Measurements from ENCODE around the gene MAPK10. TPM values are rescaled to one million over a fixed set of nuclear protein-coding genes. Genes with fewer than 3 reads are reported as not detected.

MAPK10 gene
- total and polyA plus RNA-seq, 10 of the 15 experiments (the other 5 are each of a cell fraction or from before 2014, with no cell fraction given), result 1.1 to 4.2 (median 2.4) TPM

- Histone ChIP-seq H3K27ac (ENCODE audit: control insufficient read depth, insufficient read depth) (no peak overlapping the region), H2AFZ (ENCODE audit: control insufficient read depth, low read depth, low read length) (no peak overlapping the region), H3K36me3 (ENCODE audit: control insufficient read depth in 2 of 2, insufficient read depth in 2 of 2, low read length in 1 of 2) (no peaks in the 10 kb centered on the region), H3K27me3 (replicated peaks in 1 of 2; ENCODE audit: control insufficient read depth in 2 of 2, insufficient read depth in 2 of 2, low read length in 1 of 2) (no peaks in the 10 kb centered on the region), H3K9ac (ENCODE audit: control insufficient read depth, insufficient read depth, low read length) (no peak overlapping the region), H3K4me2 (ENCODE audit: control insufficient read depth, insufficient read depth) (no peak overlapping the region), H3K9me3 (replicated peaks; ENCODE audit: control insufficient read depth, insufficient read depth, low read length) (no peaks in the 10 kb centered on the region), H3K4me3 (no peak overlapping the region), H4K20me1 (ENCODE audit: control insufficient read depth, insufficient read depth) (no peaks in the 10 kb centered on the region), H3K79me2 (ENCODE audit: control insufficient read depth, insufficient read depth, low read length) (no peaks in the 10 kb centered on the region), H3K4me1 (ENCODE audit: control insufficient read depth, insufficient read depth, low read length) (no peaks in the 10 kb centered on the region)
- TF ChIP-seq CEBPB (IDR thresholded peaks at IDR 0.05; ENCODE audit: borderline replicate concordance in 1 of 2, low read depth in 2 of 2, low read length in 2 of 2), result no peak
- TF ChIP-seq RELA (IDR thresholded peaks at IDR 0.05; ENCODE audit: borderline replicate concordance, partially characterized antibody), result no peak
- no peak for TF ChIP-seq CHD2 (IDR thresholded peaks at IDR 0.05; ENCODE audit: borderline replicate concordance, low read depth, low read length)
- TF ChIP-seq CREB1 (IDR thresholded peaks at IDR 0.05; ENCODE audit: low read depth), result no peak
- TF ChIP-seq RB1 (IDR thresholded peaks at IDR 0.05; ENCODE audit: borderline replicate concordance), result no peak
- no peak for TF ChIP-seq ZNF687 (IDR thresholded peaks at IDR 0.05)
- TF ChIP-seq BCLAF1 (IDR thresholded peaks at IDR 0.05), result no peak
- TF ChIP-seq SPI1 (IDR thresholded peaks at IDR 0.05; ENCODE audit: borderline replicate concordance, insufficient read depth, low read depth, low read length), result no peak
- TF ChIP-seq NR2C1 (IDR thresholded peaks at IDR 0.05), result no peak
- no peak for TF ChIP-seq BHLHE40 (IDR thresholded peaks at IDR 0.05; ENCODE audit: borderline replicate concordance in 1 of 2, low read depth in 2 of 2, low read length in 1 of 2)
- no peak for TF ChIP-seq TCF3 (IDR thresholded peaks at IDR 0.05; ENCODE audit: borderline replicate concordance, insufficient read depth, low read depth, low read length)
- TF ChIP-seq STAT1 (conservative IDR thresholded peaks at IDR 0.05), result no peak
- no peak for TF ChIP-seq BRCA1 (IDR thresholded peaks at IDR 0.05; ENCODE audit: low read depth, low read length)
- TF ChIP-seq KDM1A (IDR thresholded peaks at IDR 0.05; ENCODE audit: borderline replicate concordance), result no peak
- POLR2A ChIA-PET, result no interaction called here
- RAD21 ChIA-PET (ENCODE audit: unreplicated experiment), result no interaction called here
- 0 out of 3 replicates have a peak, but pooled peaks have one; percentile 23 for ATAC-seq
- no TSS peak for BruUV-seq (replicated peaks)
- in situ Hi-C loops (cut with MboI) (no loop called here), intact Hi-C loops (cut with micrococcal nuclease; ENCODE audit: unreplicated experiment) (loop anchor here (5.0 to 10.0 kb wide), 3 partner anchors 76 to 552 kb away; no protein-coding TSS in a partner anchor)
- SMC1A ChIA-PET (ENCODE audit: uncharacterized antibody, unreplicated experiment), result no interaction called here
- DNase-seq (ENCODE audit: low read depth, low spot score), result no peak
- FAIRE-seq, result no peak
- WGBS (ENCODE audit: insufficient coverage, insufficient replicate concordance, low lambda C conversion rate, missing lambda C conversion rate), result 0% methylated on average over 2 of the region's 2 CpGs
- CTCF ChIA-PET, result interaction anchor here (0.8 to 1.4 kb wide), 2 partner anchors 29 to 595 kb away, joined by 3 read pairs; no protein-coding TSS in a partner anchor
These were observed 393.5 kb downstream of the MAPK10 start for GRCh38 chr4:85966373-85966772.

Data from GM12878 (cell line).